Neural cell (in vitro differentiated cells): ENCODE measurements around the gene ICOSLG. TPM values are rescaled to one million over a fixed set of nuclear protein-coding genes. Genes with fewer than 3 reads are reported as not detected.

ENCODE experiments used
- H2AFZ ChIP-seq: fragments of 200-600, 300-800 bp; sonication (generic), shearing (Covaris generic); 2 replicates; pipeline ENCODE4 v1.6.0; 2014; ENCODE audit warnings: low read depth, mild to moderate bottlenecking, antibody characterized with exemption, low read length, moderate library complexity
- H3F3A ChIP-seq: fragments of 200-600 bp; shearing (Covaris generic); 2 replicates; pipeline ENCODE4 v1.6.1; 2016; ENCODE audit warnings: mild to moderate bottlenecking, moderate library complexity, mixed read lengths, antibody characterized with exemption, low read length; ENCODE audit not compliant: insufficient read depth, poor library complexity, severe bottlenecking
- H3K27ac ChIP-seq: fragments of 200-600, 300-800 bp; sonication (generic), shearing (Covaris generic); 2 replicates; pipeline ENCODE4 v1.5.1; 2014; ENCODE audit warnings: mild to moderate bottlenecking, low read length, moderate library complexity
- H3K27me3 ChIP-seq: fragments of 300-800, 200-600 bp; sonication (generic), shearing (Covaris generic); 2 replicates; pipeline ENCODE4 v1.6.0; 2014; ENCODE audit warnings: mild to moderate bottlenecking, low read depth, low read length, moderate library complexity; ENCODE audit not compliant: insufficient read depth
- H3K36me3 ChIP-seq: fragments of 300-800, 200-600 bp; sonication (generic), shearing (Covaris generic); 2 replicates; pipeline ENCODE4 v1.5.1; 2014; ENCODE audit warnings: mild to moderate bottlenecking, antibody characterized with exemption, low read length, moderate library complexity; ENCODE audit not compliant: insufficient read depth
- H3K4me2 ChIP-seq: fragments of 300-800, 200-600 bp; sonication (generic), shearing (Covaris generic); 2 replicates; pipeline ENCODE4 v1.6.0; 2014; ENCODE audit warnings: mild to moderate bottlenecking, low read length
- H3K4me3 ChIP-seq: fragments of 300-800, 200-600 bp; sonication (generic), shearing (Covaris generic); 2 replicates; pipeline ENCODE4 v1.5.1; 2014; ENCODE audit warnings: mild to moderate bottlenecking, low read length, moderate library complexity
- H3K79me2 ChIP-seq: fragments of 200-600 bp; shearing (Covaris generic); replicated peaks from 2 replicates; pipeline ENCODE4 v1.6.0; 2014; ENCODE audit warnings: mild to moderate bottlenecking, low read length, moderate library complexity; ENCODE audit not compliant: insufficient read depth
- H3K9ac ChIP-seq: fragments of 300-800, 200-600 bp; sonication (generic), shearing (Covaris generic); 2 replicates; pipeline ENCODE4 v1.6.1; 2016; ENCODE audit warnings: mild to moderate bottlenecking, low read length, mixed read lengths
- H3K9me2 ChIP-seq: fragments of 200-600 bp; shearing (Covaris generic); 2 replicates; pipeline ENCODE4 v1.6.1; 2016; ENCODE audit warnings: mild to moderate bottlenecking, low read length, mixed read lengths; ENCODE audit not compliant: insufficient read depth
- H3K9me3 ChIP-seq: fragments of 200-600, 300-800 bp; sonication (generic), shearing (Covaris generic); 2 replicates; pipeline ENCODE4 v1.6.1; 2016; ENCODE audit warnings: mild to moderate bottlenecking, mixed run types, low read length, moderate library complexity, mixed read lengths
- H4K20me1 ChIP-seq: fragments of 200-600 bp; shearing (Covaris generic); 2 replicates; pipeline ENCODE4 v1.6.1; 2016; ENCODE audit warnings: mild to moderate bottlenecking, mixed run types; ENCODE audit not compliant: insufficient read depth
- EZH2 ChIP-seq: fragments of 200-600, 300-800 bp; shearing (Covaris generic), sonication (generic); IDR thresholded peaks from 2 replicates; pipeline ENCODE4 v1.6.1; 2014; ENCODE audit warnings: antibody characterized with exemption, low read length, borderline replicate concordance, mild to moderate bottlenecking; ENCODE audit not compliant: insufficient read depth, poor library complexity, severe bottlenecking
- MXI1 ChIP-seq: fragments of 450-650 bp; conservative IDR thresholded peaks from 2 replicates; pipeline ENCODE4 v1.6.1; 2014; ENCODE audit warnings: antibody characterized with exemption, mild to moderate bottlenecking; ENCODE audit not compliant: poor library complexity, severe bottlenecking
- POLR2AphosphoS5 ChIP-seq: IDR thresholded peaks from 2 replicates; pipeline ENCODE4 v1.6.1; 2012
- SMC3 ChIP-seq: fragments of 450-650 bp; conservative IDR thresholded peaks from 2 replicates; pipeline ENCODE4 v1.6.1; 2014; ENCODE audit warnings: antibody characterized with exemption, mild to moderate bottlenecking, moderate library complexity; ENCODE audit not compliant: poor library complexity
- TAF1 ChIP-seq: IDR thresholded peaks from 2 replicates; pipeline ENCODE4 v1.6.1; 2012; ENCODE audit warnings: low read depth
- polyA plus RNA-seq: library from polyadenylated mRNA; depleted of rRNA; stranded (reverse); fragments of >200 nt; gene quantifications from 2 replicates; pipeline ENCODE4 v1.2.3, GENCODE V29; 2014
- TF ChIP-seq, protein P1 (sequence below): IDR thresholded peaks from 2 replicates; pipeline ENCODE4 v1.6.1; 2012; ENCODE audit warnings: borderline replicate concordance

ICOSLG gene
- polyA plus RNA-seq, 1 donor from 2014 or later = not detected

DNA sequence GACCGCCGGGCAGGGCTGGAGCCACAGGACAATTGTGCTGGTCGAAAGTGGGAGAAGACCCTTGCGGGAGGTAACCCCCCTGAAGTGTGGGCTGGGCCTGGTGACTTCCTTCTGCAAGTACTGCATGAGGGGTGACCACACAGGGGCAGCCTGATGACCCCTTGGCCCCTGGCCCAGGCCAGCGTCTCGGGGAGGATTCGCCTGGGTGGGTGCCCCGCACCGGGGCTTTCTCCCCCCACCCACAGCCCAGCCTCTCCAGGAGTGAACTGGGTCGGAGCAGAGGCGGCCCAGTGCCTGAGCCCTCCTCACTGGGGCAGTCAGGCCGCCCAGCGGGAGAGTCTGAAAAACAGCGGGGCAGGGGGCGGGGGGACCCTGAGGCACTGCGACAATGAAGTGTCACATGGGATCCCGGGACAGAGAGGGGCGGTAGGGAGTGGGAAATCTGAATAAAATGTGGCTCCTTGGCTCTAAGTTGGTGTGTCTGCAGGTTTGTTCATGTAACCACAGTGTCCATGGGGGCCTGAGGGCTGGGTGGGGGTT, 22.5 kb upstream of the ICOSLG start:
- Histone ChIP-seq H3K9me2 (no peaks in the 10 kb centered on the region), H3K4me2 (no peak overlapping the region), H3K27ac (no peak overlapping the region), H3F3A (no peaks in the 10 kb centered on the region), H4K20me1 (no peaks in the 10 kb centered on the region), H3K79me2 (no peaks in the 10 kb centered on the region), H3K4me3 (no peak overlapping the region), H2AFZ (no peak overlapping the region), H3K9ac (no peak overlapping the region), H3K27me3 (no peaks in the 10 kb centered on the region), H3K9me3 (no peaks in the 10 kb centered on the region), H3K36me3 (no peaks in the 10 kb centered on the region)
- no peak for TF ChIP-seq POLR2AphosphoS5
- no peak for TF ChIP-seq SMC3
- TF ChIP-seq EZH2 = no peak

DNA sequence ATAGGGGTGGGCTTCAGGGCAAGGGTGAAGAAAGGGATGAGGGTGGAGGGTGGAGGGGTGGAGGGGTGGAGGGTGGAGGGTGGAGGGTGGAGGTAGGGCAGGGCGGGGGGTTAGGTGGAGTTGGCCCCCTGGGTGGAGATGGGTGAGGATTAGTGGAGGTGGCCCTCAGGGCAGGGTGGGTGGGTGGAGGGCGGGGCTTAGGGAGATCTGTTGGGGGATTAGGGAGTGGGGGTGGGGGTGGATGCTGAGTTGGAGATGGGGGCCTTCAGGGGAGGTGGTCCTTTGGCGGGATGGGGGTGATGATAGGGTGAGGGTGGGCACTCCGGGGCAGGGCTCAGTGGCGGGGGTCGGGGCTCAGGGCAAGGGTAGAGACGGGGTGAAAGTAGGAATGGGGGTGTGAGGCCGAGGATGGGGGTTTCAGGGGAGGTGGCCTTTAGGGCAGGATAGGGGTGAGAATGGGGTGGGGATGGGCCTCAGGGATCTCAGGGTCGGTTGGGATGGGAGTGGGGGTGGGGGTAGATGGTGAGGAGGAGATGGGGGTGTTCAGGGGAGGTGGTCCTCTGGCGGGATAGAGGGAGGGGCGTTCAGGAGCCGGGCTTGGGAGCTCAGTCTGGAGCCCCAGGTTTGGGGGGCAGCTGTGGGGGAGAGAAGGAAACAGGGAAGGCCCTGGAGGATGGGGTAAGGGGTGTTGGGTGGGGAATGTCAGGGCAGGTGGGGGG, 21.8 kb upstream of the ICOSLG start:
- Histone ChIP-seq H3K9ac (no peak overlapping the region), H2AFZ (no peak overlapping the region), H3K27ac (no peak overlapping the region), H3K4me2 (no peak overlapping the region), H3F3A (no peaks in the 10 kb centered on the region), H3K79me2 (no peaks in the 10 kb centered on the region), H4K20me1 (no peaks in the 10 kb centered on the region), H3K9me3 (no peaks in the 10 kb centered on the region), H3K27me3 (no peaks in the 10 kb centered on the region), H3K36me3 (no peaks in the 10 kb centered on the region), H3K4me3 (no peak overlapping the region), H3K9me2 (no peaks in the 10 kb centered on the region)
- TF ChIP-seq TAF1 = no peak
- no peak for TF ChIP-seq POLR2AphosphoS5
- TF ChIP-seq MXI1 = no peak
- TF ChIP-seq SMC3 = no peak
- TF ChIP-seq, protein P1, sequence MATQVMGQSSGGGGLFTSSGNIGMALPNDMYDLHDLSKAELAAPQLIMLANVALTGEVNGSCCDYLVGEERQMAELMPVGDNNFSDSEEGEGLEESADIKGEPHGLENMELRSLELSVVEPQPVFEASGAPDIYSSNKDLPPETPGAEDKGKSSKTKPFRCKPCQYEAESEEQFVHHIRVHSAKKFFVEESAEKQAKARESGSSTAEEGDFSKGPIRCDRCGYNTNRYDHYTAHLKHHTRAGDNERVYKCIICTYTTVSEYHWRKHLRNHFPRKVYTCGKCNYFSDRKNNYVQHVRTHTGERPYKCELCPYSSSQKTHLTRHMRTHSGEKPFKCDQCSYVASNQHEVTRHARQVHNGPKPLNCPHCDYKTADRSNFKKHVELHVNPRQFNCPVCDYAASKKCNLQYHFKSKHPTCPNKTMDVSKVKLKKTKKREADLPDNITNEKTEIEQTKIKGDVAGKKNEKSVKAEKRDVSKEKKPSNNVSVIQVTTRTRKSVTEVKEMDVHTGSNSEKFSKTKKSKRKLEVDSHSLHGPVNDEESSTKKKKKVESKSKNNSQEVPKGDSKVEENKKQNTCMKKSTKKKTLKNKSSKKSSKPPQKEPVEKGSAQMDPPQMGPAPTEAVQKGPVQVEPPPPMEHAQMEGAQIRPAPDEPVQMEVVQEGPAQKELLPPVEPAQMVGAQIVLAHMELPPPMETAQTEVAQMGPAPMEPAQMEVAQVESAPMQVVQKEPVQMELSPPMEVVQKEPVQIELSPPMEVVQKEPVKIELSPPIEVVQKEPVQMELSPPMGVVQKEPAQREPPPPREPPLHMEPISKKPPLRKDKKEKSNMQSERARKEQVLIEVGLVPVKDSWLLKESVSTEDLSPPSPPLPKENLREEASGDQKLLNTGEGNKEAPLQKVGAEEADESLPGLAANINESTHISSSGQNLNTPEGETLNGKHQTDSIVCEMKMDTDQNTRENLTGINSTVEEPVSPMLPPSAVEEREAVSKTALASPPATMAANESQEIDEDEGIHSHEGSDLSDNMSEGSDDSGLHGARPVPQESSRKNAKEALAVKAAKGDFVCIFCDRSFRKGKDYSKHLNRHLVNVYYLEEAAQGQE = no peak

DNA sequence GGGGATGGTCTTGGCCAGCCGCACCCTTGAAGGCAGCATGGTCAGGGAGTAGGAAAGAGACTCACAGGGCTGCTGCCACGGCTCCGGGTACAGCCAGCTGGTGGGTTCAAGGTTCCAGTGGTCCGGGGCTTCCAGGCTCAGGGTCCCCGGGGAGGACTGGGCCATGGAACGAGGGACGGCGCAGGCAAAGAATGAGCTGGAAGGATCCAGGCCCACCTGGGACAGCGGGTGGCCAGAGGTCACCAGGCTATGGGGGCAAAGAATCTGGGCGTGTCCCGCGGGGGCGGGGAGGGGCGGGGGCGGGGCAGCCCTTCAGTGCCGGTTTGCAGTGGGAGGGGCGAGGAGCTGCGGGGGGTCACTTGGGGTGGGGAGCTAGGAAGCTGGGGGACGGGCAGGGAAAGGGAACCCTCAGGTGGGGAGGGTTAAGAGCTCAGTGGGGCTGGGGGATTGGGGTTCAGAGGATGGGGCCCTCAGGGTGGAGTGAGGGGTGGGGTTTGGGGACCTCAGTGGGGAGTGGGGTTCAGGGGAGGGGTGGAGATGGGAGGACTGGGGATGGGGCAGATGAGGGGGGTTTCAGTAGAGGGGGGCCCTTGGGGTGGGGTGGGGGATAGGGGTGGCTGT, 21.0 kb upstream of the ICOSLG start, which contains the start of gene DNMT3L:
DNMT3L (minus strand) TSS at position 223 of the 621 bp plus-strand sequence. CDS start 638 bp downstream, outside the sequence.
- no peaks in the 10 kb centered on the region for H3K79me2 ChIP-seq
- no peak within 1 kb of the TSS for H3K4me3 ChIP-seq

More for the DNA sequence above, 21.0 kb upstream of the ICOSLG start, which contains the start of gene DNMT3L:
- no peaks in the 10 kb centered on the region for H3K9me2 ChIP-seq
- H3K27ac ChIP-seq = no peak within 1 kb of the TSS
- no peaks in the 10 kb centered on the region for H4K20me1 ChIP-seq
- no peaks in the 10 kb centered on the region for H3K9me3 ChIP-seq
- H3K9ac ChIP-seq = no peak within 1 kb of the TSS
- no peak within 1 kb of the TSS for H3K4me2 ChIP-seq
- H3K27me3 ChIP-seq = no peaks in the 10 kb centered on the region
- H2AFZ ChIP-seq = no peak within 1 kb of the TSS
- H3K36me3 ChIP-seq = no peaks in the 10 kb centered on the region
- H3F3A ChIP-seq = no peaks in the 10 kb centered on the region
- TF ChIP-seq TAF1 = no peak
